ENCODE data around the gene GAGE12E. TPM values are rescaled to one million over a fixed set of nuclear protein-coding genes. Genes with fewer than 3 reads are reported as not detected.
"Not testable (repeated sequence)": the region's sequence is repeated elsewhere in the genome, so short reads cannot be mapped to it uniquely, and the experiment has no call there.

Gene GAGE12E
- total RNA-seq, result not detected

- H3K4me3 ChIP-seq; H3K4me1 ChIP-seq (ENCODE audit: control insufficient read depth in 1 of 2, low read depth in 2 of 2); H3K27ac ChIP-seq; H3K36me3 ChIP-seq; H3K27me3 ChIP-seq (replicated peaks; ENCODE audit: insufficient read depth); H3K9me3 ChIP-seq; DNase-seq (ENCODE audit: low spot score); ATAC-seq (ENCODE audit: insufficient number of reproducible peaks, low FRiP score, low read depth): not testable (repeated sequence)
These were observed at the start of gene GAGE12E for GRCh38 chrX:49550989-49551388. GAGE12E (plus strand) TSS chrX:49551289; CDS start chrX:49552444, 1,155 bp downstream.

GRCh38 chrX:49531877-49532276 is 19.2 kb upstream of the GAGE12E start, which contains the start of gene GAGE12C:
GAGE12C (plus strand) TSS chrX:49532177; CDS start chrX:49533332, 1,155 bp downstream.
- not testable (repeated sequence) for H3K4me3 ChIP-seq; ATAC-seq (ENCODE audit: insufficient number of reproducible peaks, low FRiP score, low read depth); H3K27ac ChIP-seq; H3K27me3 ChIP-seq (replicated peaks; ENCODE audit: insufficient read depth); H3K4me1 ChIP-seq (ENCODE audit: control insufficient read depth in 1 of 2, low read depth in 2 of 2); H3K9me3 ChIP-seq; DNase-seq (ENCODE audit: low spot score); H3K36me3 ChIP-seq

GRCh38 chrX:49541433-49541832 is 9.7 kb upstream of the GAGE12E start, which contains the start of gene GAGE12D:
GAGE12D (plus strand) TSS chrX:49541733; CDS start chrX:49542888, 1,155 bp downstream.
- not testable (repeated sequence) for H3K4me3 ChIP-seq; DNase-seq (ENCODE audit: low spot score); H3K9me3 ChIP-seq; H3K27ac ChIP-seq; H3K36me3 ChIP-seq; H3K27me3 ChIP-seq (replicated peaks; ENCODE audit: insufficient read depth); H3K4me1 ChIP-seq (ENCODE audit: control insufficient read depth in 1 of 2, low read depth in 2 of 2); ATAC-seq (ENCODE audit: insufficient number of reproducible peaks, low FRiP score, low read depth)

- H3K9me3 ChIP-seq; H3K4me3 ChIP-seq; H3K27ac ChIP-seq; H3K36me3 ChIP-seq; ATAC-seq (ENCODE audit: insufficient number of reproducible peaks, low FRiP score, low read depth); H3K27me3 ChIP-seq (replicated peaks; ENCODE audit: insufficient read depth); DNase-seq (ENCODE audit: low spot score); H3K4me1 ChIP-seq (ENCODE audit: control insufficient read depth in 1 of 2, low read depth in 2 of 2): not testable (repeated sequence)
These were observed 9.5 kb downstream of the GAGE12E start, which contains the start of gene GAGE12F for GRCh38 chrX:49560542-49560941. GAGE12F (plus strand) TSS chrX:49560842; CDS start chrX:49561997, 1,155 bp downstream.

GRCh38 chrX:49568728-49569127 is 17.6 kb downstream of the GAGE12E start:
- H3K4me3 ChIP-seq; DNase-seq (ENCODE audit: low spot score); ATAC-seq (ENCODE audit: insufficient number of reproducible peaks, low FRiP score, low read depth); H3K27ac ChIP-seq; H3K27me3 ChIP-seq (replicated peaks; ENCODE audit: insufficient read depth); H3K4me1 ChIP-seq (ENCODE audit: control insufficient read depth in 1 of 2, low read depth in 2 of 2); H3K9me3 ChIP-seq; H3K36me3 ChIP-seq: not testable (repeated sequence)

GRCh38 chrX:49569152-49569551 is 18.1 kb downstream of the GAGE12E start:
- H3K27me3 ChIP-seq (replicated peaks; ENCODE audit: insufficient read depth); H3K36me3 ChIP-seq; H3K4me3 ChIP-seq; DNase-seq (ENCODE audit: low spot score); H3K4me1 ChIP-seq (ENCODE audit: control insufficient read depth in 1 of 2, low read depth in 2 of 2); ATAC-seq (ENCODE audit: insufficient number of reproducible peaks, low FRiP score, low read depth); H3K9me3 ChIP-seq; H3K27ac ChIP-seq: not testable (repeated sequence)

GRCh38 chrX:49570100-49570499 is 19.0 kb downstream of the GAGE12E start, which contains the start of gene GAGE12G:
GAGE12G (plus strand) TSS chrX:49570400; CDS start chrX:49571555, 1,155 bp downstream.
- DNase-seq (ENCODE audit: low spot score); H3K9me3 ChIP-seq; H3K27me3 ChIP-seq (replicated peaks; ENCODE audit: insufficient read depth); H3K4me1 ChIP-seq (ENCODE audit: control insufficient read depth in 1 of 2, low read depth in 2 of 2); H3K4me3 ChIP-seq; H3K36me3 ChIP-seq; H3K27ac ChIP-seq; ATAC-seq (ENCODE audit: insufficient number of reproducible peaks, low FRiP score, low read depth): not testable (repeated sequence)

- ATAC-seq (ENCODE audit: insufficient number of reproducible peaks, low FRiP score, low read depth); H3K9me3 ChIP-seq; H3K4me3 ChIP-seq: not testable (repeated sequence)
These were observed 28.6 kb downstream of the GAGE12E start, which contains the start of gene GAGE12H for GRCh38 chrX:49579649-49580048. GAGE12H (plus strand) TSS chrX:49579949; CDS start chrX:49581104, 1,155 bp downstream.

GRCh38 chrX:49589196-49589595 is 38.1 kb downstream of the GAGE12E start, which contains the start of gene GAGE2A:
GAGE2A (plus strand) TSS chrX:49589496; CDS start chrX:49590651, 1,155 bp downstream.
- H3K27ac ChIP-seq; H3K36me3 ChIP-seq; ATAC-seq (ENCODE audit: insufficient number of reproducible peaks, low FRiP score, low read depth); H3K27me3 ChIP-seq (replicated peaks; ENCODE audit: insufficient read depth); H3K4me1 ChIP-seq (ENCODE audit: control insufficient read depth in 1 of 2, low read depth in 2 of 2); H3K4me3 ChIP-seq; H3K9me3 ChIP-seq; DNase-seq (ENCODE audit: low spot score): not testable (repeated sequence)

More at GRCh38 chrX:49579649-49580048, 28.6 kb downstream of the GAGE12E start, which contains the start of gene GAGE12H:
- not testable (repeated sequence) for H3K36me3 ChIP-seq; H3K27ac ChIP-seq; H3K27me3 ChIP-seq (replicated peaks; ENCODE audit: insufficient read depth); H3K4me1 ChIP-seq (ENCODE audit: control insufficient read depth in 1 of 2, low read depth in 2 of 2); DNase-seq (ENCODE audit: low spot score)

- not testable (repeated sequence) for DNase-seq (ENCODE audit: low spot score); H3K27ac ChIP-seq; H3K4me3 ChIP-seq; ATAC-seq (ENCODE audit: insufficient number of reproducible peaks, low FRiP score, low read depth); H3K36me3 ChIP-seq; H3K4me1 ChIP-seq (ENCODE audit: control insufficient read depth in 1 of 2, low read depth in 2 of 2); H3K27me3 ChIP-seq (replicated peaks; ENCODE audit: insufficient read depth); H3K9me3 ChIP-seq
These were observed 38.8 kb downstream of the GAGE12E start for GRCh38 chrX:49589769-49590478.

GRCh38 chrX:49590488-49590887 is 39.4 kb downstream of the GAGE12E start:
- not testable (repeated sequence) for H3K9me3 ChIP-seq; H3K36me3 ChIP-seq; DNase-seq (ENCODE audit: low spot score); H3K27ac ChIP-seq; ATAC-seq (ENCODE audit: insufficient number of reproducible peaks, low FRiP score, low read depth); H3K4me1 ChIP-seq (ENCODE audit: control insufficient read depth in 1 of 2, low read depth in 2 of 2); H3K27me3 ChIP-seq (replicated peaks; ENCODE audit: insufficient read depth); H3K4me3 ChIP-seq

GRCh38 chrX:49598720-49599119 is 47.6 kb downstream of the GAGE12E start, which contains the start of gene GAGE1:
GAGE1 (plus strand) TSS chrX:49599020; CDS start chrX:49600175, 1,155 bp downstream.
- H3K4me1 ChIP-seq (ENCODE audit: control insufficient read depth in 1 of 2, low read depth in 2 of 2); H3K27ac ChIP-seq; H3K9me3 ChIP-seq; DNase-seq (ENCODE audit: low spot score); H3K36me3 ChIP-seq; H3K27me3 ChIP-seq (replicated peaks; ENCODE audit: insufficient read depth); ATAC-seq (ENCODE audit: insufficient number of reproducible peaks, low FRiP score, low read depth); H3K4me3 ChIP-seq: not testable (repeated sequence)
